Measurements from ENCODE around the gene KRT39.
"Not testable (repeated sequence)": the region's sequence is repeated elsewhere in the genome, so short reads cannot be mapped to it uniquely, and the experiment has no call there.

KRT39 gene

GRCh38 chr17:41003926-41004325, 37.2 kb upstream of the KRT39 start:
- H3K4me3 ChIP-seq (ENCODE audit: low read depth in 1 of 2, low read length in 2 of 2) = no peak overlapping the region
- peaks cover 0 to 9% of the 10 kb centered on the region in 2 donors for H3K27me3 ChIP-seq (ENCODE audit: control insufficient read depth in 1 of 2, insufficient read depth in 2 of 2, low read length in 2 of 2)
- no peaks in the 10 kb centered on the region for H3K36me3 ChIP-seq (ENCODE audit: control insufficient read depth in 1 of 2, insufficient read depth in 2 of 2, low read length in 2 of 2)
- H3K9ac ChIP-seq (ENCODE audit: low read depth in 1 of 2, low read length in 2 of 2) = no peak overlapping the region
- H3K27ac ChIP-seq (ENCODE audit: low read depth, low read length) = no peak overlapping the region
- H3K4me1 ChIP-seq (ENCODE audit: control insufficient read depth in 1 of 2, insufficient read depth in 2 of 2, low read length in 2 of 2) = no peaks in the 10 kb centered on the region
- no peaks in the 10 kb centered on the region for H3K9me3 ChIP-seq (ENCODE audit: control insufficient read depth in 1 of 2, low read length in 2 of 2)

GRCh38 chr17:41002814-41003213, 36.1 kb upstream of the KRT39 start:
- H3K4me3 ChIP-seq (ENCODE audit: low read depth in 1 of 2, low read length in 2 of 2) = no peak overlapping the region
- no peaks in the 10 kb centered on the region for H3K9me3 ChIP-seq (ENCODE audit: control insufficient read depth in 1 of 2, low read length in 2 of 2)
- H3K36me3 ChIP-seq (ENCODE audit: control insufficient read depth in 1 of 2, insufficient read depth in 2 of 2, low read length in 2 of 2) = no peaks in the 10 kb centered on the region
- H3K4me1 ChIP-seq (ENCODE audit: control insufficient read depth in 1 of 2, insufficient read depth in 2 of 2, low read length in 2 of 2) = no peaks in the 10 kb centered on the region
- H3K9ac ChIP-seq (ENCODE audit: low read depth in 1 of 2, low read length in 2 of 2) = no peak overlapping the region
- no peak overlapping the region for H3K27ac ChIP-seq (ENCODE audit: low read depth, low read length)
- peaks cover 0 to 9% of the 10 kb centered on the region in 2 donors for H3K27me3 ChIP-seq (ENCODE audit: control insufficient read depth in 1 of 2, insufficient read depth in 2 of 2, low read length in 2 of 2)

- H3K4me1 ChIP-seq (ENCODE audit: control insufficient read depth in 1 of 2, insufficient read depth in 2 of 2, low read length in 2 of 2) = no peaks in the 10 kb centered on the region
- H3K27me3 ChIP-seq (ENCODE audit: control insufficient read depth in 1 of 2, insufficient read depth in 2 of 2, low read length in 2 of 2) = peaks cover 0 to 9% of the 10 kb centered on the region in 2 donors
- no peaks in the 10 kb centered on the region for H3K36me3 ChIP-seq (ENCODE audit: control insufficient read depth in 1 of 2, insufficient read depth in 2 of 2, low read length in 2 of 2)
- no peak overlapping the region for H3K9ac ChIP-seq (ENCODE audit: low read depth in 1 of 2, low read length in 2 of 2)
- no peak overlapping the region for H3K4me3 ChIP-seq (ENCODE audit: low read depth in 1 of 2, low read length in 2 of 2)
- no peaks in the 10 kb centered on the region for H3K9me3 ChIP-seq (ENCODE audit: control insufficient read depth in 1 of 2, low read length in 2 of 2)
- no peak overlapping the region for H3K27ac ChIP-seq (ENCODE audit: low read depth, low read length)
Measured at GRCh38 chr17:41001795-41002194, 35.0 kb upstream of the KRT39 start.

GRCh38 chr17:40999563-40999962, 32.8 kb upstream of the KRT39 start, which contains the start of gene KRTAP3-2:
Gene KRTAP3-2, minus strand, starts transcription at chr17:40999906. Its CDS starts 53 bp downstream, at chr17:40999853.
- H3K4me3 ChIP-seq (ENCODE audit: low read depth in 1 of 2, low read length in 2 of 2); H3K9ac ChIP-seq (ENCODE audit: low read depth in 1 of 2, low read length in 2 of 2); H3K27ac ChIP-seq (ENCODE audit: low read depth, low read length); H3K36me3 ChIP-seq (ENCODE audit: control insufficient read depth in 1 of 2, insufficient read depth in 2 of 2, low read length in 2 of 2); H3K9me3 ChIP-seq (ENCODE audit: control insufficient read depth in 1 of 2, low read length in 2 of 2); H3K4me1 ChIP-seq (ENCODE audit: control insufficient read depth in 1 of 2, insufficient read depth in 2 of 2, low read length in 2 of 2); H3K27me3 ChIP-seq (ENCODE audit: control insufficient read depth in 1 of 2, insufficient read depth in 2 of 2, low read length in 2 of 2): not testable (repeated sequence)

GRCh38 chr17:40997361-40997760, 30.6 kb upstream of the KRT39 start:
- Histone ChIP-seq H3K27ac (ENCODE audit: low read depth, low read length) (no peak overlapping the region), H3K4me3 (ENCODE audit: low read depth in 1 of 2, low read length in 2 of 2) (no peak overlapping the region), H3K9me3 (ENCODE audit: control insufficient read depth in 1 of 2, low read length in 2 of 2) (no peaks in the 10 kb centered on the region), H3K4me1 (ENCODE audit: control insufficient read depth in 1 of 2, insufficient read depth in 2 of 2, low read length in 2 of 2) (no peaks in the 10 kb centered on the region), H3K9ac (ENCODE audit: low read depth in 1 of 2, low read length in 2 of 2) (no peak overlapping the region), H3K27me3 (ENCODE audit: control insufficient read depth in 1 of 2, insufficient read depth in 2 of 2, low read length in 2 of 2) (peaks cover 0 to 5% of the 10 kb centered on the region in 2 donors), H3K36me3 (ENCODE audit: control insufficient read depth in 1 of 2, insufficient read depth in 2 of 2, low read length in 2 of 2) (no peaks in the 10 kb centered on the region)

GRCh38 chr17:40996829-40997228, 30.1 kb upstream of the KRT39 start:
- Histone ChIP-seq H3K27ac (ENCODE audit: low read depth, low read length) (no peak overlapping the region), H3K27me3 (ENCODE audit: control insufficient read depth in 1 of 2, insufficient read depth in 2 of 2, low read length in 2 of 2) (peaks cover 0 to 3% of the 10 kb centered on the region in 2 donors), H3K4me1 (ENCODE audit: control insufficient read depth in 1 of 2, insufficient read depth in 2 of 2, low read length in 2 of 2) (no peaks in the 10 kb centered on the region), H3K9ac (ENCODE audit: low read depth in 1 of 2, low read length in 2 of 2) (no peak overlapping the region), H3K4me3 (ENCODE audit: low read depth in 1 of 2, low read length in 2 of 2) (no peak overlapping the region), H3K9me3 (ENCODE audit: control insufficient read depth in 1 of 2, low read length in 2 of 2) (no peaks in the 10 kb centered on the region), H3K36me3 (ENCODE audit: control insufficient read depth in 1 of 2, insufficient read depth in 2 of 2, low read length in 2 of 2) (no peaks in the 10 kb centered on the region)

GRCh38 chr17:40995116-40995515, 28.4 kb upstream of the KRT39 start:
- Histone ChIP-seq H3K9ac (ENCODE audit: low read depth in 1 of 2, low read length in 2 of 2) (no peak overlapping the region), H3K9me3 (ENCODE audit: control insufficient read depth in 1 of 2, low read length in 2 of 2) (peaks cover 4% of the 10 kb centered on the region in 2 donors)

GRCh38 chr17:40993839-40994238, 27.1 kb upstream of the KRT39 start, which contains the start of gene KRTAP3-3:
Gene KRTAP3-3, minus strand, starts transcription at chr17:40994164. Its CDS starts 67 bp downstream, at chr17:40994097.
- no peaks in the 10 kb centered on the region for H3K27me3 ChIP-seq (ENCODE audit: control insufficient read depth in 1 of 2, insufficient read depth in 2 of 2, low read length in 2 of 2)
- H3K36me3 ChIP-seq (ENCODE audit: control insufficient read depth in 1 of 2, insufficient read depth in 2 of 2, low read length in 2 of 2) = no peaks in the 10 kb centered on the region
- H3K4me1 ChIP-seq (ENCODE audit: control insufficient read depth in 1 of 2, insufficient read depth in 2 of 2, low read length in 2 of 2) = no peaks in the 10 kb centered on the region
- H3K4me3 ChIP-seq (ENCODE audit: low read depth in 1 of 2, low read length in 2 of 2) = no peak within 1 kb of the TSS
- no peak within 1 kb of the TSS for H3K27ac ChIP-seq (ENCODE audit: low read depth, low read length)
- peaks cover 4% of the 10 kb centered on the region in 2 donors for H3K9me3 ChIP-seq (ENCODE audit: control insufficient read depth in 1 of 2, low read length in 2 of 2)
- no peak within 1 kb of the TSS for H3K9ac ChIP-seq (ENCODE audit: low read depth in 1 of 2, low read length in 2 of 2)

More at GRCh38 chr17:40995116-40995515, 28.4 kb upstream of the KRT39 start:
- Histone ChIP-seq H3K27me3 (ENCODE audit: control insufficient read depth in 1 of 2, insufficient read depth in 2 of 2, low read length in 2 of 2) (no peaks in the 10 kb centered on the region), H3K27ac (ENCODE audit: low read depth, low read length) (no peak overlapping the region), H3K4me1 (ENCODE audit: control insufficient read depth in 1 of 2, insufficient read depth in 2 of 2, low read length in 2 of 2) (no peaks in the 10 kb centered on the region), H3K36me3 (ENCODE audit: control insufficient read depth in 1 of 2, insufficient read depth in 2 of 2, low read length in 2 of 2) (no peaks in the 10 kb centered on the region), H3K4me3 (ENCODE audit: low read depth in 1 of 2, low read length in 2 of 2) (no peak overlapping the region)

GRCh38 chr17:40993084-40993483, 26.3 kb upstream of the KRT39 start:
- no peaks in the 10 kb centered on the region for H3K4me1 ChIP-seq (ENCODE audit: control insufficient read depth in 1 of 2, insufficient read depth in 2 of 2, low read length in 2 of 2)
- H3K9ac ChIP-seq (ENCODE audit: low read depth in 1 of 2, low read length in 2 of 2) = no peak overlapping the region
- peaks cover 4% of the 10 kb centered on the region in 2 donors for H3K9me3 ChIP-seq (ENCODE audit: control insufficient read depth in 1 of 2, low read length in 2 of 2)
- no peaks in the 10 kb centered on the region for H3K36me3 ChIP-seq (ENCODE audit: control insufficient read depth in 1 of 2, insufficient read depth in 2 of 2, low read length in 2 of 2)
- H3K27ac ChIP-seq (ENCODE audit: low read depth, low read length) = no peak overlapping the region
- no peaks in the 10 kb centered on the region for H3K27me3 ChIP-seq (ENCODE audit: control insufficient read depth in 1 of 2, insufficient read depth in 2 of 2, low read length in 2 of 2)
- no peak overlapping the region for H3K4me3 ChIP-seq (ENCODE audit: low read depth in 1 of 2, low read length in 2 of 2)

GRCh38 chr17:40992666-40993065, 25.9 kb upstream of the KRT39 start:
- Histone ChIP-seq H3K4me1 (ENCODE audit: control insufficient read depth in 1 of 2, insufficient read depth in 2 of 2, low read length in 2 of 2) (no peaks in the 10 kb centered on the region), H3K4me3 (ENCODE audit: low read depth in 1 of 2, low read length in 2 of 2) (no peak overlapping the region), H3K9ac (ENCODE audit: low read depth in 1 of 2, low read length in 2 of 2) (no peak overlapping the region), H3K27me3 (ENCODE audit: control insufficient read depth in 1 of 2, insufficient read depth in 2 of 2, low read length in 2 of 2) (no peaks in the 10 kb centered on the region), H3K36me3 (ENCODE audit: control insufficient read depth in 1 of 2, insufficient read depth in 2 of 2, low read length in 2 of 2) (no peaks in the 10 kb centered on the region), H3K27ac (ENCODE audit: low read depth, low read length) (no peak overlapping the region), H3K9me3 (ENCODE audit: control insufficient read depth in 1 of 2, low read length in 2 of 2) (peaks cover 4% of the 10 kb centered on the region in 2 donors)

- H3K4me3 ChIP-seq (ENCODE audit: low read depth in 1 of 2, low read length in 2 of 2) = no peak overlapping the region
- no peak overlapping the region for H3K9ac ChIP-seq (ENCODE audit: low read depth in 1 of 2, low read length in 2 of 2)
- H3K27me3 ChIP-seq (ENCODE audit: control insufficient read depth in 1 of 2, insufficient read depth in 2 of 2, low read length in 2 of 2) = peaks cover 0 to 5% of the 10 kb centered on the region in 2 donors
- H3K4me1 ChIP-seq (ENCODE audit: control insufficient read depth in 1 of 2, insufficient read depth in 2 of 2, low read length in 2 of 2) = no peaks in the 10 kb centered on the region
- H3K36me3 ChIP-seq (ENCODE audit: control insufficient read depth in 1 of 2, insufficient read depth in 2 of 2, low read length in 2 of 2) = no peaks in the 10 kb centered on the region
- no peak overlapping the region for H3K27ac ChIP-seq (ENCODE audit: low read depth, low read length)
- peaks cover 4% of the 10 kb centered on the region in 2 donors for H3K9me3 ChIP-seq (ENCODE audit: control insufficient read depth in 1 of 2, low read length in 2 of 2)
Measured at GRCh38 chr17:40986920-40987319, 20.2 kb upstream of the KRT39 start.

Measured in duodenal mucosa (tissue), 2 donors.